HEK293 (cell line): ENCODE results near the gene RGSL1.

ENCODE experiments used
- CTCF ChIA-PET: fragments of 350-600 bp; formaldehyde crosslinking; extraction: SDS; loops from one replicate; lab custom pipeline; 2021; ENCODE audit warnings: antibody characterized with exemption; lab: Yijun Ruan, JAX
- POLR2A ChIA-PET: fragments of 300-600 bp; formaldehyde crosslinking; extraction: SDS; loops from one replicate; lab custom pipeline; 2020; ENCODE audit warnings: antibody characterized with exemption, inconsistent platforms; lab: Yijun Ruan, JAX
- H3K27ac ChIP-seq: fragments of 200-500 bp; sonication (Bioruptor generic); 2 replicates; pipeline ENCODE4 v1.5.1; 2014; ENCODE audit warnings: low read depth, low read length, control low read depth, inconsistent platforms; ENCODE audit errors: extremely low read depth
- H3K36me3 ChIP-seq, 2 experiments: fragments of 200-500 bp in 1 of 2; sonication (Bioruptor generic) in 1 of 2; 1 replicate in 1 of 2; 2 replicates in 1 of 2; pipeline ENCODE4 v1.5.1; 2014 to 2017; ENCODE audit warnings: inconsistent platforms in 2 of 2, low read length in 2 of 2; ENCODE audit not compliant: control insufficient read depth in 2 of 2, insufficient read depth in 1 of 2
- H3K4me1 ChIP-seq: fragments of 200-500 bp; sonication (Bioruptor generic); 2 replicates; pipeline ENCODE4 v1.5.1; 2014; ENCODE audit warnings: mild to moderate bottlenecking, low read length, inconsistent platforms; ENCODE audit not compliant: control insufficient read depth, insufficient read depth
- H3K4me3 ChIP-seq: 2 replicates; pipeline ENCODE4 v1.5.1; 2011; ENCODE audit warnings: low read depth, mild to moderate bottlenecking, control low read depth, low read length, moderate library complexity
- H3K9me3 ChIP-seq: fragments of 200-500 bp; sonication (Bioruptor generic); 2 replicates; pipeline ENCODE4 v1.5.1; 2014; ENCODE audit warnings: low read depth, low read length, inconsistent platforms; ENCODE audit not compliant: control insufficient read depth, insufficient read depth
- BCL11B ChIP-seq: fragments of 450-650 bp; formaldehyde crosslinking; IDR thresholded peaks from 2 replicates; pipeline ENCODE4 v1.5.1; 2016; ENCODE audit warnings: low read depth, missing biosample characterization, missing genetic modification characterization
- EGR2 ChIP-seq: fragments of 450-650 bp; formaldehyde crosslinking; IDR thresholded peaks from 2 replicates; pipeline ENCODE4 v1.5.1; 2016; ENCODE audit warnings: low read depth, missing biosample characterization, missing genetic modification characterization
- FEZF1 ChIP-seq: fragments of 450-650 bp; formaldehyde crosslinking; IDR thresholded peaks from 2 replicates; pipeline ENCODE4 v1.5.1; 2016; ENCODE audit warnings: missing biosample characterization, missing genetic modification characterization
- HOXC10 ChIP-seq: sonication (generic); formaldehyde crosslinking; IDR thresholded peaks from 2 replicates; pipeline ENCODE4 v1.8.1; 2023; ENCODE audit warnings: mild to moderate bottlenecking, missing genetic modification reagents
- SCRT2 ChIP-seq: fragments of 450-650 bp; formaldehyde crosslinking; IDR thresholded peaks from 2 replicates; pipeline ENCODE4 v1.5.1; 2016; ENCODE audit warnings: missing biosample characterization, missing genetic modification characterization
- SP7 ChIP-seq: fragments of 450-650 bp; formaldehyde crosslinking; IDR thresholded peaks from 2 replicates; pipeline ENCODE4 v1.5.1; 2016; ENCODE audit warnings: missing biosample characterization, missing genetic modification characterization
- ZBTB17 ChIP-seq: fragments of 450-650 bp; formaldehyde crosslinking; IDR thresholded peaks from 2 replicates; pipeline ENCODE4 v1.5.1; 2016; ENCODE audit warnings: missing biosample characterization, missing genetic modification characterization
- ZFP37 ChIP-seq: fragments of 450-650 bp; formaldehyde crosslinking; IDR thresholded peaks from 2 replicates; pipeline ENCODE4 v1.5.1; 2016; ENCODE audit warnings: missing biosample characterization, missing genetic modification characterization
- ZNF140 ChIP-seq: fragments of 450-650 bp; formaldehyde crosslinking; IDR thresholded peaks from 2 replicates; pipeline ENCODE4 v1.5.1; 2016; ENCODE audit warnings: missing biosample characterization, missing genetic modification characterization
- ZNF155 ChIP-seq: fragments of 450-650 bp; formaldehyde crosslinking; IDR thresholded peaks from 2 replicates; pipeline ENCODE4 v1.5.1; 2016; ENCODE audit warnings: missing biosample characterization, missing genetic modification characterization
- ZNF157 ChIP-seq: fragments of 450-650 bp; formaldehyde crosslinking; IDR thresholded peaks from 2 replicates; pipeline ENCODE4 v1.5.1; 2016; ENCODE audit warnings: missing biosample characterization, missing genetic modification characterization
- ZNF239 ChIP-seq: fragments of 450-650 bp; formaldehyde crosslinking; IDR thresholded peaks from 2 replicates; pipeline ENCODE4 v1.5.1; 2016; ENCODE audit warnings: missing biosample characterization, missing genetic modification characterization
- ZNF324 ChIP-seq: fragments of 450-650 bp; formaldehyde crosslinking; IDR thresholded peaks from 2 replicates; pipeline ENCODE4 v1.5.1; 2016; ENCODE audit warnings: missing biosample characterization, missing genetic modification characterization
- ZNF529 ChIP-seq: fragments of 450-650 bp; formaldehyde crosslinking; IDR thresholded peaks from 2 replicates; pipeline ENCODE4 v1.5.1; 2017; ENCODE audit warnings: missing genetic modification characterization, missing biosample characterization; ENCODE audit not compliant: insufficient replicate concordance
- ZNF530 ChIP-seq: fragments of 450-650 bp; formaldehyde crosslinking; IDR thresholded peaks from 2 replicates; pipeline ENCODE4 v1.5.1; 2016; ENCODE audit warnings: low read depth, missing biosample characterization, missing genetic modification characterization
- ZNF629 ChIP-seq: fragments of 450-650 bp; formaldehyde crosslinking; IDR thresholded peaks from 2 replicates; pipeline ENCODE4 v1.5.1; 2017; ENCODE audit warnings: missing biosample characterization, missing genetic modification characterization
- ZNF658 ChIP-seq: fragments of 450-650 bp; formaldehyde crosslinking; IDR thresholded peaks from 2 replicates; pipeline ENCODE4; 2016; ENCODE audit warnings: missing biosample characterization, missing genetic modification characterization
- ZNF664 ChIP-seq: fragments of 450-650 bp; formaldehyde crosslinking; IDR thresholded peaks from 2 replicates; pipeline ENCODE4 v1.5.1; 2016; ENCODE audit warnings: missing biosample characterization, missing genetic modification characterization
- ZNF747 ChIP-seq: fragments of 450-650 bp; formaldehyde crosslinking; IDR thresholded peaks from 2 replicates; pipeline ENCODE4 v1.5.1; 2016; ENCODE audit warnings: missing biosample characterization, missing genetic modification characterization
- ZNF792 ChIP-seq: fragments of 450-650 bp; formaldehyde crosslinking; IDR thresholded peaks from 2 replicates; pipeline ENCODE4 v1.5.1; 2016; ENCODE audit warnings: missing biosample characterization, missing genetic modification characterization
- ZNF843 ChIP-seq: fragments of 450-650 bp; formaldehyde crosslinking; IDR thresholded peaks from 2 replicates; pipeline ENCODE4 v1.5.1; 2016; ENCODE audit warnings: missing biosample characterization, missing genetic modification characterization
- TF ChIP-seq, protein P1 (sequence below): fragments of 450-650 bp; formaldehyde crosslinking; IDR thresholded peaks from 2 replicates; pipeline ENCODE4 v1.5.1; 2016; ENCODE audit warnings: missing biosample characterization, missing genetic modification characterization
- TF ChIP-seq, protein P2 (sequence below): fragments of 450-650 bp; formaldehyde crosslinking; IDR thresholded peaks from 2 replicates; pipeline ENCODE4 v1.5.1; 2016; ENCODE audit warnings: missing biosample characterization, missing genetic modification characterization
- TF ChIP-seq, protein P3 (sequence below): fragments of 450-650 bp; formaldehyde crosslinking; IDR thresholded peaks from 2 replicates; pipeline ENCODE4 v1.5.1; 2016; ENCODE audit warnings: missing biosample characterization, missing genetic modification characterization

RGSL1 gene

DNA sequence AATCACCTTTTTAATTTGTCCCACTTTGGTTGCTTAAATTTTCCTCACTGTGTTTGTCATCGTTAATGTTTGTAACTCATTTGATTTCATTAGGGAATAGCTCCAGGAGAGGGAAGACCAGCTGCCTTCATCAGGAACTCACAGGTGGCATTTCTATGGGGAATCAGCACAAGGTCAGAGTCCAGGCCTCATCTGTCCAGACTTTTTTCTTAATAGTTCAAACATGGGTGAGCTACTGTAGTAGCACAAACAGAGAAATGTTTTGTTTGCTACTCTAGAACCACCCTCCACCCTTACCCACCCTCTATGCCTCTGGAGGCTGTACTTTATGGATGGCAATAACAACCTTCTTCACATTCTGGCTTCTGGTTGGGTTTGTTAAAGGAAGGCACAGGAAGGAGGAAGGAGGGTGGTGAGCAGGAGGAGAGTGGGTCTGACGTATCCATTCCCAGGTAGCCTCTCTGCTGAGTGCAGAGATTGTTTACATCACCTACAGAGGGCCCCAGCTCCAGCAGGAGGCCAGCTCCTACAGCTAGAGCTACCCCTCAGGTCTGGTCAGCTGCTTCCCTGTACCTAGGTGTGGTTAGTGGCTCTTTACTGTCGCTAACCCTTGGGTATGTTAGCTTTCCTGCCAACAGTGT lies 41.4 kb upstream of the RGSL1 start:
- no peaks in the 10 kb centered on the region for H3K4me1 ChIP-seq
- no peak overlapping the region for H3K27ac ChIP-seq
- no peak overlapping the region for H3K4me3 ChIP-seq
- CTCF ChIA-PET = interaction anchor here (1.6 to 1.9 kb wide), 2 partner anchors 12 to 265 kb away, joined by 7 to 9 read pairs; no protein-coding TSS in a partner anchor
- POLR2A ChIA-PET = interaction anchor here (1.4 kb wide), 1 partner anchor 17 kb away, joined by 5 read pairs; the partner anchor contains the start of gene GLUL
- TF ChIP-seq ZNF140 (tag by site-specific recombination) (no peak), ZNF658 (tag by site-specific recombination) (no peak), ZNF792 (no peak), FEZF1 (tag by site-specific recombination) (no peak), ZBTB17 (tag by site-specific recombination) (no peak), ZNF157 (tag by site-specific recombination) (no peak), ZNF664 (no peak)
- TF ChIP-seq, protein P1, sequence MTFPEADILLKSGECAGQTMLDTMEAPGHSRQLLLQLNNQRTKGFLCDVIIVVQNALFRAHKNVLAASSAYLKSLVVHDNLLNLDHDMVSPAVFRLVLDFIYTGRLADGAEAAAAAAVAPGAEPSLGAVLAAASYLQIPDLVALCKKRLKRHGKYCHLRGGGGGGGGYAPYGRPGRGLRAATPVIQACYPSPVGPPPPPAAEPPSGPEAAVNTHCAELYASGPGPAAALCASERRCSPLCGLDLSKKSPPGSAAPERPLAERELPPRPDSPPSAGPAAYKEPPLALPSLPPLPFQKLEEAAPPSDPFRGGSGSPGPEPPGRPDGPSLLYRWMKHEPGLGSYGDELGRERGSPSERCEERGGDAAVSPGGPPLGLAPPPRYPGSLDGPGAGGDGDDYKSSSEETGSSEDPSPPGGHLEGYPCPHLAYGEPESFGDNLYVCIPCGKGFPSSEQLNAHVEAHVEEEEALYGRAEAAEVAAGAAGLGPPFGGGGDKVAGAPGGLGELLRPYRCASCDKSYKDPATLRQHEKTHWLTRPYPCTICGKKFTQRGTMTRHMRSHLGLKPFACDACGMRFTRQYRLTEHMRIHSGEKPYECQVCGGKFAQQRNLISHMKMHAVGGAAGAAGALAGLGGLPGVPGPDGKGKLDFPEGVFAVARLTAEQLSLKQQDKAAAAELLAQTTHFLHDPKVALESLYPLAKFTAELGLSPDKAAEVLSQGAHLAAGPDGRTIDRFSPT = no peak
- no peaks in the 10 kb centered on the region for H3K9me3 ChIP-seq
- H3K36me3 ChIP-seq = no peaks in the 10 kb centered on the region

- ChIA-PET POLR2A (no interaction called here), CTCF (interaction anchor here (0.6 to 0.7 kb wide), 2 partner anchors 219 to 288 kb away, joined by 3 read pairs; no protein-coding TSS in a partner anchor)
- H3K4me3 ChIP-seq = no peak overlapping the region
- TF ChIP-seq ZNF529 (tag by site-specific recombination) (no peak), ZNF629 (tag by site-specific recombination) (no peak), EGR2 (tag by site-specific recombination) (0 out of 2 replicates have a peak, but pooled peaks have one; percentile 12)
- H3K27ac ChIP-seq = no peak overlapping the region
- no peaks in the 10 kb centered on the region for H3K9me3 ChIP-seq
- H3K4me1 ChIP-seq = no peaks in the 10 kb centered on the region
- no peaks in the 10 kb centered on the region for H3K36me3 ChIP-seq
Observed at GRCh38 chr1:182410138-182410537, 39.8 kb upstream of the RGSL1 start.

DNA sequence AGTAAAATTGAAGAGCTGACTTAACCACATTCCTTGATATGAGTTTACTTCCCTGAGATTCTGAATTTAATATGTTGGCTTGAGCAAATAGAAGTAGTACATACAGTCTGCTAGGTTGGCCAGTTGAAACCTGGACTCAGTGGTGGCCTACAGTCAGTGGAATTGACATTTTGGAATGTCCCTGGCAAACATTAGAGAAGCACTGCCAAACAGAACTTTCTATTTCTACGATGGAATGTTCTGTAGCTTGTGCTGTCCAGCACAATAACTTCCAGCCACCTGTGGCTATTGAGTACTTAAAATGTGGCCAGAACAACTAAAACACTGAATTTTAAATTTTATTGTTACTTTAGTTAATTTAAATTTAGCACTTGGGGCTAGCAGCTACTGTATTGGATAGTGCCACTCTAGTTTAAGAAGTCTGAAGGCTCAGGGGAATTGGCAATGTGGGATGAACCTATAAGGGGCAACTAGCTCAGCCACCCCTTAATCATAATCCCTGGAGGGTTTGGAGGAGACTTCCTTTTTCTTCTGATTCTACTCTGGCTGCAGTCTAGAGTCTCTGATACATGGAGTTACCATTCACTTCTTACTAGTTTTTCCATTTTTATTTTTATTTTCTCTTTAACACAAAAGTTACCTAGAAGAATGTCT lies 39.2 kb upstream of the RGSL1 start:
- ChIA-PET CTCF (interaction anchor here (0.6 to 1.1 kb wide), 2 partner anchors 288 to 709 kb away, joined by 3 read pairs; no protein-coding TSS in a partner anchor), POLR2A (no interaction called here)
- no peak overlapping the region for H3K27ac ChIP-seq
- no peak overlapping the region for H3K4me3 ChIP-seq
- no peaks in the 10 kb centered on the region for H3K9me3 ChIP-seq
- no peaks in the 10 kb centered on the region for H3K4me1 ChIP-seq
- TF ChIP-seq ZNF324 (no peak), SCRT2 (tag by site-specific recombination) (peak; percentile 63; the same call in 1 of the 2 replicates), ZNF155 (tag by site-specific recombination) (no peak), ZNF530 (tag by site-specific recombination) (no peak), HOXC10 (CRISPR knock-in tag) (no peak), ZNF239 (tag by site-specific recombination) (no peak), ZNF843 (tag by site-specific recombination) (no peak), BCL11B (tag by site-specific recombination) (no peak), ZFP37 (tag by site-specific recombination) (no peak), SP7 (tag by site-specific recombination) (no peak), ZNF747 (tag by site-specific recombination) (no peak)
- TF ChIP-seq, protein P2, sequence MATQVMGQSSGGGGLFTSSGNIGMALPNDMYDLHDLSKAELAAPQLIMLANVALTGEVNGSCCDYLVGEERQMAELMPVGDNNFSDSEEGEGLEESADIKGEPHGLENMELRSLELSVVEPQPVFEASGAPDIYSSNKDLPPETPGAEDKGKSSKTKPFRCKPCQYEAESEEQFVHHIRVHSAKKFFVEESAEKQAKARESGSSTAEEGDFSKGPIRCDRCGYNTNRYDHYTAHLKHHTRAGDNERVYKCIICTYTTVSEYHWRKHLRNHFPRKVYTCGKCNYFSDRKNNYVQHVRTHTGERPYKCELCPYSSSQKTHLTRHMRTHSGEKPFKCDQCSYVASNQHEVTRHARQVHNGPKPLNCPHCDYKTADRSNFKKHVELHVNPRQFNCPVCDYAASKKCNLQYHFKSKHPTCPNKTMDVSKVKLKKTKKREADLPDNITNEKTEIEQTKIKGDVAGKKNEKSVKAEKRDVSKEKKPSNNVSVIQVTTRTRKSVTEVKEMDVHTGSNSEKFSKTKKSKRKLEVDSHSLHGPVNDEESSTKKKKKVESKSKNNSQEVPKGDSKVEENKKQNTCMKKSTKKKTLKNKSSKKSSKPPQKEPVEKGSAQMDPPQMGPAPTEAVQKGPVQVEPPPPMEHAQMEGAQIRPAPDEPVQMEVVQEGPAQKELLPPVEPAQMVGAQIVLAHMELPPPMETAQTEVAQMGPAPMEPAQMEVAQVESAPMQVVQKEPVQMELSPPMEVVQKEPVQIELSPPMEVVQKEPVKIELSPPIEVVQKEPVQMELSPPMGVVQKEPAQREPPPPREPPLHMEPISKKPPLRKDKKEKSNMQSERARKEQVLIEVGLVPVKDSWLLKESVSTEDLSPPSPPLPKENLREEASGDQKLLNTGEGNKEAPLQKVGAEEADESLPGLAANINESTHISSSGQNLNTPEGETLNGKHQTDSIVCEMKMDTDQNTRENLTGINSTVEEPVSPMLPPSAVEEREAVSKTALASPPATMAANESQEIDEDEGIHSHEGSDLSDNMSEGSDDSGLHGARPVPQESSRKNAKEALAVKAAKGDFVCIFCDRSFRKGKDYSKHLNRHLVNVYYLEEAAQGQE (tag by site-specific recombination) = peak; percentile 27; the same call in 1 of the 2 replicates
- TF ChIP-seq, protein P3, sequence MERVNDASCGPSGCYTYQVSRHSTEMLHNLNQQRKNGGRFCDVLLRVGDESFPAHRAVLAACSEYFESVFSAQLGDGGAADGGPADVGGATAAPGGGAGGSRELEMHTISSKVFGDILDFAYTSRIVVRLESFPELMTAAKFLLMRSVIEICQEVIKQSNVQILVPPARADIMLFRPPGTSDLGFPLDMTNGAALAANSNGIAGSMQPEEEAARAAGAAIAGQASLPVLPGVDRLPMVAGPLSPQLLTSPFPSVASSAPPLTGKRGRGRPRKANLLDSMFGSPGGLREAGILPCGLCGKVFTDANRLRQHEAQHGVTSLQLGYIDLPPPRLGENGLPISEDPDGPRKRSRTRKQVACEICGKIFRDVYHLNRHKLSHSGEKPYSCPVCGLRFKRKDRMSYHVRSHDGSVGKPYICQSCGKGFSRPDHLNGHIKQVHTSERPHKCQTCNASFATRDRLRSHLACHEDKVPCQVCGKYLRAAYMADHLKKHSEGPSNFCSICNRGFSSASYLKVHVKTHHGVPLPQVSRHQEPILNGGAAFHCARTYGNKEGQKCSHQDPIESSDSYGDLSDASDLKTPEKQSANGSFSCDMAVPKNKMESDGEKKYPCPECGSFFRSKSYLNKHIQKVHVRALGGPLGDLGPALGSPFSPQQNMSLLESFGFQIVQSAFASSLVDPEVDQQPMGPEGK (tag by site-specific recombination) = no peak
- no peaks in the 10 kb centered on the region for H3K36me3 ChIP-seq
